ENCODE measurements around the gene CCDC192.

GRCh38 chr5:127844581-127845021 is 141.4 kb downstream of the CCDC192 start:
- no peak for TF ChIP-seq EZH2 (IDR thresholded peaks at IDR 0.05; ENCODE audit: borderline replicate concordance, low read length)
- TF ChIP-seq CTCF (conservative IDR thresholded peaks at IDR 0.05 in 1 of 2, IDR thresholded peaks at IDR 0.05 in 1 of 2; ENCODE audit: extremely low read depth in 1 of 2, insufficient read depth in 1 of 2, low read depth in 1 of 2, low read length in 2 of 2): no peak

Measured in mammary epithelial cell (primary cell).